Measurements from ENCODE around the gene PARL.

PARL gene

GRCh38 chr3:183896184-183896583 lies 11.5 kb upstream of the PARL start:
- DNase-seq (ENCODE audit: low read depth): no peak
- no peak overlapping the region for H3K4me3 ChIP-seq (ENCODE audit: low read depth, low read length)
- no peak for TF ChIP-seq CTCF (IDR thresholded peaks at IDR 0.05; ENCODE audit: control insufficient read depth, extremely low read depth, insufficient read depth)

GRCh38 chr3:183895774-183896173 lies 11.1 kb upstream of the PARL start:
- no peak for TF ChIP-seq CTCF (IDR thresholded peaks at IDR 0.05; ENCODE audit: control insufficient read depth, extremely low read depth, insufficient read depth)
- H3K4me3 ChIP-seq (ENCODE audit: low read depth, low read length): no peak overlapping the region
- no peak for DNase-seq (ENCODE audit: low read depth)

GRCh38 chr3:183895296-183895695 lies 10.6 kb upstream of the PARL start:
- no peak overlapping the region for H3K4me3 ChIP-seq (ENCODE audit: low read depth, low read length)
- peak; percentile 88 for TF ChIP-seq CTCF (IDR thresholded peaks at IDR 0.05; ENCODE audit: control insufficient read depth, extremely low read depth, insufficient read depth)
- DNase-seq (ENCODE audit: low read depth): no peak

GRCh38 chr3:183892610-183893214 lies 8.0 kb upstream of the PARL start:
- no peak overlapping the region for H3K4me3 ChIP-seq (ENCODE audit: low read depth, low read length)
- DNase-seq (ENCODE audit: low read depth): no peak
- TF ChIP-seq CTCF (IDR thresholded peaks at IDR 0.05; ENCODE audit: control insufficient read depth, extremely low read depth, insufficient read depth): no peak

GRCh38 chr3:183885766-183886165 lies 1.1 kb upstream of the PARL start:
- DNase-seq (ENCODE audit: low read depth): no peak

GRCh38 chr3:183884097-183884426 lies 618 bp downstream of the PARL start:
- no peak for TF ChIP-seq CTCF (IDR thresholded peaks at IDR 0.05; ENCODE audit: control insufficient read depth, extremely low read depth, insufficient read depth)
- peak overlapping the region; percentile 99 for H3K4me3 ChIP-seq (ENCODE audit: low read depth, low read length)
- no peak for DNase-seq (ENCODE audit: low read depth)

More at GRCh38 chr3:183885766-183886165, 1.1 kb upstream of the PARL start:
- H3K4me3 ChIP-seq (ENCODE audit: low read depth, low read length): no peak overlapping the region
- no peak for TF ChIP-seq CTCF (IDR thresholded peaks at IDR 0.05; ENCODE audit: control insufficient read depth, extremely low read depth, insufficient read depth)
